OCI-LY3 (cell line): ENCODE measurements around the gene CHRDL2.

Source experiments
- H2AFZ ChIP-seq: fragments of 200-600, 300-600 bp; shearing (Covaris generic); 2 replicates; pipeline ENCODE4 v1.6.0; 2014; ENCODE audit warnings: antibody characterized with exemption, low read depth, low read length
- H3K27ac ChIP-seq: fragments of 200-600, 300-600 bp; sonication (generic); 2 replicates; pipeline ENCODE4 v1.5.1; 2014; ENCODE audit warnings: mild to moderate bottlenecking, low read length, moderate library complexity, mixed read lengths
- H3K27me3 ChIP-seq: fragments of 200-600, 300-600 bp; sonication (generic); 2 replicates; pipeline ENCODE4 v1.6.1; 2014; ENCODE audit warnings: low read depth, low read length, mixed read lengths
- H3K36me3 ChIP-seq: fragments of 200-600, 300-600 bp; sonication (generic); replicated peaks from 2 replicates; pipeline ENCODE3; 2014; ENCODE audit warnings: low read depth, low read length, mixed read lengths
- H3K4me1 ChIP-seq: fragments of 300-600, 200-600 bp; sonication (generic); 2 replicates; pipeline ENCODE4 v1.6.1; 2014; ENCODE audit warnings: low read length, mixed read lengths
- H3K4me2 ChIP-seq: fragments of 200-600, 300-600 bp; sonication (generic); 2 replicates; pipeline ENCODE4 v1.6.1; 2014; ENCODE audit warnings: low read length, mixed read lengths
- H3K4me3 ChIP-seq: fragments of 300-600, 200-600 bp; sonication (generic); 2 replicates; pipeline ENCODE4 v1.5.1; 2014; ENCODE audit warnings: antibody characterized with exemption, mild to moderate bottlenecking, low read length, moderate library complexity
- H3K79me2 ChIP-seq: fragments of 300-600, 200-600 bp; shearing (Covaris generic); 2 replicates; pipeline ENCODE4 v1.6.1; 2014; ENCODE audit warnings: mild to moderate bottlenecking, low read length, mixed read lengths
- H3K9ac ChIP-seq: fragments of 300-600, 200-600 bp; shearing (Covaris generic); 2 replicates; pipeline ENCODE4 v1.6.0; 2014; ENCODE audit warnings: mild to moderate bottlenecking, low read length, moderate library complexity
- H3K9me3 ChIP-seq: fragments of 200-600, 300-600 bp; shearing (Covaris generic); 2 replicates; pipeline ENCODE4 v1.6.1; 2014; ENCODE audit warnings: low read length, mixed read lengths; ENCODE audit not compliant: insufficient read depth
- H4K20me1 ChIP-seq: fragments of 200-600, 300-600 bp; sonication (generic); 2 replicates; pipeline ENCODE4 v1.6.1; 2016; ENCODE audit warnings: low read length, mixed read lengths; ENCODE audit not compliant: insufficient read depth
- CTCF ChIP-seq: fragments of 200-600, 300-600 bp; sonication (generic); IDR thresholded peaks from 2 replicates; pipeline ENCODE4 v1.5.1; 2014; ENCODE audit warnings: antibody characterized with exemption, low read length, low read depth
- EZH2phosphoT487 ChIP-seq: fragments of 200-600 bp; shearing (Covaris generic); IDR thresholded peaks from 2 replicates; pipeline ENCODE4 v1.6.1; 2018; ENCODE audit warnings: antibody characterized with exemption, mixed run types, low read depth

CHRDL2 gene

GRCh38 chr11:74684661-74685060, 46.6 kb downstream of the CHRDL2 start:
- no peaks in the 10 kb centered on the region for H3K79me2 ChIP-seq
- no peak overlapping the region for H2AFZ ChIP-seq
- H3K4me1 ChIP-seq: peaks cover 8% of the 10 kb centered on the region
- no peaks in the 10 kb centered on the region for H3K36me3 ChIP-seq
- no peak overlapping the region for H3K4me3 ChIP-seq
- H4K20me1 ChIP-seq: no peaks in the 10 kb centered on the region
- no peak for TF ChIP-seq CTCF
- TF ChIP-seq EZH2phosphoT487: no peak
- no peak overlapping the region for H3K4me2 ChIP-seq
- H3K9ac ChIP-seq: no peak overlapping the region
- no peak overlapping the region for H3K27ac ChIP-seq
- no peaks in the 10 kb centered on the region for H3K9me3 ChIP-seq
- no peaks in the 10 kb centered on the region for H3K27me3 ChIP-seq

GRCh38 chr11:74683941-74684481, 47.2 kb downstream of the CHRDL2 start:
- no peak overlapping the region for H3K27ac ChIP-seq
- H2AFZ ChIP-seq: no peak overlapping the region
- H3K4me2 ChIP-seq: no peak overlapping the region

GRCh38 chr11:74683279-74683871, 47.9 kb downstream of the CHRDL2 start:
- Histone ChIP-seq H3K9ac (no peak overlapping the region), H3K9me3 (no peaks in the 10 kb centered on the region), H3K27me3 (no peaks in the 10 kb centered on the region), H3K27ac (no peak overlapping the region), H2AFZ (no peak overlapping the region), H3K79me2 (no peaks in the 10 kb centered on the region), H3K4me1 (peaks cover 8% of the 10 kb centered on the region), H3K36me3 (no peaks in the 10 kb centered on the region), H3K4me2 (no peak overlapping the region), H4K20me1 (no peaks in the 10 kb centered on the region), H3K4me3 (no peak overlapping the region)
- no peak for TF ChIP-seq EZH2phosphoT487
- TF ChIP-seq CTCF: no peak

More at GRCh38 chr11:74683941-74684481, 47.2 kb downstream of the CHRDL2 start:
- Histone ChIP-seq H3K9ac (no peak overlapping the region), H3K79me2 (no peaks in the 10 kb centered on the region), H3K9me3 (no peaks in the 10 kb centered on the region), H3K27me3 (no peaks in the 10 kb centered on the region), H3K4me3 (no peak overlapping the region), H4K20me1 (no peaks in the 10 kb centered on the region), H3K36me3 (no peaks in the 10 kb centered on the region), H3K4me1 (peaks cover 8% of the 10 kb centered on the region)
- TF ChIP-seq CTCF (no peak), EZH2phosphoT487 (no peak)

- Histone ChIP-seq H3K4me1 (peaks cover 8% of the 10 kb centered on the region), H3K9ac (no peak overlapping the region), H3K4me2 (no peak overlapping the region), H3K4me3 (no peak overlapping the region), H3K27me3 (no peaks in the 10 kb centered on the region), H4K20me1 (no peaks in the 10 kb centered on the region), H2AFZ (no peak overlapping the region), H3K79me2 (no peaks in the 10 kb centered on the region), H3K36me3 (no peaks in the 10 kb centered on the region), H3K27ac (no peak overlapping the region), H3K9me3 (no peaks in the 10 kb centered on the region)
- TF ChIP-seq EZH2phosphoT487 (no peak), CTCF (no peak)
Observed at GRCh38 chr11:74682731-74683278, 48.4 kb downstream of the CHRDL2 start.
